IMR-90 (cell line): ENCODE data around the gene UNC119. TPM values are rescaled to one million over a fixed set of nuclear protein-coding genes. Genes with fewer than 3 reads are reported as not detected.

Experiments
- ATAC-seq: fragments of 200-7000 bp; cut with Tn5 transposase; 2 replicates; pipeline ENCODE4 v1.9.1; 2020; ENCODE audit warnings: low read depth, mild to moderate bottlenecking, moderate library complexity
- BruUV-seq: library from RNA; stranded (reverse); fragments of 400-500 nt; replicated peaks from 2 replicates; lab custom pipeline; 2021; lab: Mats Ljungman, UMichigan
- CTCF ChIA-PET: fragments of 300-600 bp; formaldehyde crosslinking; extraction: SDS; loops from one replicate; lab custom pipeline; 2021; ENCODE audit warnings: antibody characterized with exemption; lab: Yijun Ruan, JAX
- POLR2A ChIA-PET: fragments of 300-600 bp; sonication (Branson Sonifier 250); formaldehyde crosslinking; loops from one replicate; lab custom pipeline; 2022; ENCODE audit warnings: antibody characterized with exemption; ENCODE audit not compliant: unreplicated experiment; lab: Charles Lee
- DNase-seq: peaks from one replicate; pipeline ENCODE4 v3.0.0; 2013
- H2AFZ ChIP-seq: replicated peaks from 2 replicates; pipeline ENCODE3; 2013; ENCODE audit warnings: low read length, mild to moderate bottlenecking; ENCODE audit not compliant: poor library complexity
- H2AK5ac ChIP-seq: 2 replicates; pipeline ENCODE4 v1.6.1; 2013; ENCODE audit warnings: low read depth, low read length, inconsistent platforms
- H2AK9ac ChIP-seq: replicated peaks from 2 replicates; pipeline ENCODE3; 2013; ENCODE audit warnings: mild to moderate bottlenecking, low read depth, low read length, moderate library complexity; ENCODE audit not compliant: poor library complexity
- H2BK120ac ChIP-seq: 2 replicates; pipeline ENCODE4 v1.6.1; 2013; ENCODE audit warnings: low read depth, low read length, inconsistent platforms
- H2BK15ac ChIP-seq: 3 replicates; pipeline ENCODE4 v1.6.1; 2013; ENCODE audit warnings: low read depth, low read length, inconsistent platforms
- H2BK20ac ChIP-seq: 2 replicates; pipeline ENCODE4 v1.6.1; 2013; ENCODE audit warnings: low read depth, mild to moderate bottlenecking, inconsistent platforms, low read length, moderate library complexity
- H2BK5ac ChIP-seq: 2 replicates; pipeline ENCODE4 v1.6.1; 2013; ENCODE audit warnings: mild to moderate bottlenecking, low read depth, low read length, inconsistent platforms; ENCODE audit not compliant: poor library complexity, severe bottlenecking
- H3K14ac ChIP-seq: replicated peaks from 2 replicates; pipeline ENCODE4 v1.6.1; 2013; ENCODE audit warnings: low read depth, low read length, inconsistent platforms
- H3K18ac ChIP-seq: 2 replicates; pipeline ENCODE4 v1.6.1; 2013; ENCODE audit warnings: low read depth, low read length, control low read depth
- H3K23ac ChIP-seq: 2 replicates; pipeline ENCODE4 v1.6.1; 2013; ENCODE audit warnings: low read depth, low read length, inconsistent platforms
- H3K27ac ChIP-seq: 2 replicates; pipeline ENCODE4 v1.5.1; 2013; ENCODE audit warnings: mild to moderate bottlenecking, control low read depth, low read length; ENCODE audit not compliant: insufficient read depth
- H3K27me3 ChIP-seq: 2 replicates; pipeline ENCODE4 v1.6.1; 2013; ENCODE audit warnings: low read length; ENCODE audit not compliant: control insufficient read depth, insufficient read depth
- H3K36me3 ChIP-seq: 2 replicates; pipeline ENCODE4 v1.6.1; 2013; ENCODE audit warnings: low read length, mixed read lengths; ENCODE audit not compliant: control insufficient read depth, insufficient read depth
- H3K4ac ChIP-seq: 2 replicates; pipeline ENCODE4 v1.6.1; 2013; ENCODE audit warnings: low read depth, low read length, inconsistent platforms
- H3K4me1 ChIP-seq: 2 replicates; pipeline ENCODE4 v1.6.1; 2013; ENCODE audit warnings: low read length, mixed read lengths; ENCODE audit not compliant: control insufficient read depth, insufficient read depth
- H3K4me2 ChIP-seq: 2 replicates; pipeline ENCODE4 v1.6.1; 2013; ENCODE audit warnings: low read depth, mild to moderate bottlenecking, control low read depth, low read length, moderate library complexity
- H3K4me3 ChIP-seq: 2 replicates; pipeline ENCODE4 v1.5.1; 2013; ENCODE audit warnings: low read depth, mild to moderate bottlenecking, control low read depth, low read length, moderate library complexity; ENCODE audit not compliant: insufficient read depth
- H3K56ac ChIP-seq: 2 replicates; pipeline ENCODE4 v1.6.1; 2013; ENCODE audit warnings: low read length, inconsistent platforms; ENCODE audit not compliant: insufficient read depth; ENCODE audit errors: extremely low read depth
- H3K79me1 ChIP-seq, 2 experiments: 2 replicates each; pipeline ENCODE4 v1.6.1; 2013; ENCODE audit warnings: low read length in 2 of 2, inconsistent platforms in 1 of 2, low read depth in 1 of 2
- H3K9ac ChIP-seq: 2 replicates; pipeline ENCODE4 v1.6.1; 2013; ENCODE audit warnings: low read depth, low read length, control low read depth
- H3K9me1 ChIP-seq: 2 replicates; pipeline ENCODE4 v1.6.1; 2013; ENCODE audit warnings: low read length, inconsistent platforms; ENCODE audit not compliant: insufficient read depth
- H3K9me3 ChIP-seq: 2 replicates; pipeline ENCODE4 v1.6.1; 2013; ENCODE audit warnings: low read length; ENCODE audit not compliant: control insufficient read depth, insufficient read depth
- H4K20me1 ChIP-seq: 2 replicates; pipeline ENCODE4 v1.6.1; 2013; ENCODE audit warnings: low read length, inconsistent platforms; ENCODE audit not compliant: insufficient read depth
- H4K5ac ChIP-seq: 2 replicates; pipeline ENCODE4 v1.6.1; 2013; ENCODE audit warnings: mild to moderate bottlenecking, low read depth, low read length, control low read depth
- H4K8ac ChIP-seq, 2 experiments: 2 replicates each; pipeline ENCODE4 v1.6.1; 2013; ENCODE audit warnings: low read depth in 2 of 2, low read length in 2 of 2, control low read depth in 1 of 2, inconsistent platforms in 1 of 2
- H4K91ac ChIP-seq: 2 replicates; pipeline ENCODE4 v1.6.1; 2013; ENCODE audit warnings: low read depth, low read length, inconsistent platforms; ENCODE audit not compliant: insufficient read depth
- CTCF ChIP-seq: conservative IDR thresholded peaks from 2 replicates; pipeline ENCODE4 v1.5.1; 2012; ENCODE audit warnings: mild to moderate bottlenecking, low read depth, low read length, improper control_type of control experiment
- FOS ChIP-seq: fragments of 150-350 bp; IDR thresholded peaks from 2 replicates; pipeline ENCODE4 v1.6.1; 2016; ENCODE audit warnings: low read depth, low read length
- MAZ ChIP-seq: IDR thresholded peaks from 2 replicates; pipeline ENCODE4 v1.6.1; 2012; ENCODE audit warnings: low read depth, mild to moderate bottlenecking, low read length, improper control_type of control experiment, moderate library complexity, borderline replicate concordance
- RAD21 ChIP-seq: IDR thresholded peaks from 2 replicates; pipeline ENCODE4 v1.6.1; 2012; ENCODE audit warnings: low read length, improper control_type of control experiment
- WGBS, 2 experiments: methylation state at CpG; one replicate each; pipeline versions ENCODE4 v1.1.5 to v1.1.7; 2013; ENCODE audit warnings: missing lambda C conversion rate in 2 of 2; ENCODE audit not compliant: insufficient read length in 1 of 2; ENCODE audit errors: extremely low coverage in 2 of 2; 5-methylcytosine and 5-hydroxymethylcytosine counted together
- dilution Hi-C: fragments of 300-500 bp; cut with HindIII; formaldehyde crosslinking; loops from one replicate; pipeline ENCODE4 v1.14.3; 2018; ENCODE audit warnings: low sequenced_read_pairs; ENCODE audit not compliant: unreplicated experiment
- in situ Hi-C: fragments of 300-500 bp; cut with MboI; formaldehyde crosslinking; loops from 3 replicates; pipeline ENCODE4 v1.14.3; 2019; ENCODE audit warnings: low sequenced_read_pairs, inconsistent platforms, mixed read lengths
- intact Hi-C: fragments of 100-400 bp; cut with micrococcal nuclease; formaldehyde crosslinking; loops from 2 replicates; pipeline ENCODE4 v1.10.0; 2022
- polyA plus RNA-seq, 3 experiments: library from polyadenylated mRNA; depleted of rRNA; stranded (reverse); fragments of >200 nt; gene quantifications; 2 replicates each; pipeline ENCODE4 v1.2.3, GENCODE V29; 2012; ENCODE audit warnings: low replicate concordance in 1 of 3
- total RNA-seq: library from RNA; depleted of rRNA; stranded (reverse); fragments of >200 nt; gene quantifications from 2 replicates; pipeline ENCODE4 v1.2.3, GENCODE V29; 2012

UNC119 gene
- total and polyA plus RNA-seq, 2 of the 4 experiments (the other 2 are of a cell fraction), result 22.4 to 57.4 TPM

GRCh38 chr17:28538296-28538895, 14.0 kb downstream of the UNC119 start:
- no TSS peak for BruUV-seq
- in situ Hi-C loops, result loop anchor here (5.0 kb wide), 1 partner anchor 41 kb away; no protein-coding TSS in a partner anchor
- no peak for DNase-seq

More at GRCh38 chr17:28538296-28538895, 14.0 kb downstream of the UNC119 start:
- no peaks in the 10 kb centered on the region for H3K9me3 ChIP-seq
- H2BK5ac ChIP-seq, result no peak overlapping the region
- H2AK9ac ChIP-seq, result no peak overlapping the region
- no peaks in the 10 kb centered on the region for H3K79me1 ChIP-seq
- H2BK15ac ChIP-seq, result no peak overlapping the region
- H4K20me1 ChIP-seq, result no peaks in the 10 kb centered on the region
- H4K8ac ChIP-seq, result no peak overlapping the region
- no peak overlapping the region for H3K27ac ChIP-seq
- intact Hi-C loops, result no loop called here
- 74% methylated on average over 10 of the region's 14 CpGs; no CpG with 5 or more reads in 1 of the 2 experiments for WGBS, 2 experiments
- H3K9me1 ChIP-seq, result peaks cover 2% of the 10 kb centered on the region; the same call in 1 of the 2 replicates
- H3K36me3 ChIP-seq, result no peaks in the 10 kb centered on the region
- no peak overlapping the region for H3K4me2 ChIP-seq
- dilution Hi-C loops, result no loop called here
- no peak overlapping the region for H3K9ac ChIP-seq
- no peaks in the 10 kb centered on the region for H3K4me1 ChIP-seq
- H3K23ac ChIP-seq, result no peak overlapping the region
- ChIA-PET CTCF (no interaction called here), POLR2A (no interaction called here)
- no peak overlapping the region for H4K91ac ChIP-seq
- H3K4ac ChIP-seq, result no peak overlapping the region
- no peak overlapping the region for H2AFZ ChIP-seq
- no peak overlapping the region for H2BK20ac ChIP-seq
- H3K4me3 ChIP-seq, result no peak overlapping the region
- H3K56ac ChIP-seq, result no peak overlapping the region
- no peak overlapping the region for H3K18ac ChIP-seq
- no peak overlapping the region for H4K5ac ChIP-seq
- H3K27me3 ChIP-seq, result peaks cover 23% of the 10 kb centered on the region
- H3K14ac ChIP-seq, result no peak overlapping the region
- H2BK120ac ChIP-seq, result no peak overlapping the region
- no peak overlapping the region for H2AK5ac ChIP-seq
- no peak for TF ChIP-seq FOS
- TF ChIP-seq CTCF, result no peak
- no peak for TF ChIP-seq MAZ
- TF ChIP-seq RAD21, result no peak
- no peak for ATAC-seq
